ENCODE results near the gene SEPTIN5. TPM values are rescaled to one million over a fixed set of nuclear protein-coding genes. Genes with fewer than 3 reads are reported as not detected.

SEPTIN5 gene
- total and polyA plus RNA-seq, 9 of the 15 experiments (the other 6 are each of a cell fraction or from before 2014, with no cell fraction given): 0.03 to 195 (median 119) TPM

DNA sequence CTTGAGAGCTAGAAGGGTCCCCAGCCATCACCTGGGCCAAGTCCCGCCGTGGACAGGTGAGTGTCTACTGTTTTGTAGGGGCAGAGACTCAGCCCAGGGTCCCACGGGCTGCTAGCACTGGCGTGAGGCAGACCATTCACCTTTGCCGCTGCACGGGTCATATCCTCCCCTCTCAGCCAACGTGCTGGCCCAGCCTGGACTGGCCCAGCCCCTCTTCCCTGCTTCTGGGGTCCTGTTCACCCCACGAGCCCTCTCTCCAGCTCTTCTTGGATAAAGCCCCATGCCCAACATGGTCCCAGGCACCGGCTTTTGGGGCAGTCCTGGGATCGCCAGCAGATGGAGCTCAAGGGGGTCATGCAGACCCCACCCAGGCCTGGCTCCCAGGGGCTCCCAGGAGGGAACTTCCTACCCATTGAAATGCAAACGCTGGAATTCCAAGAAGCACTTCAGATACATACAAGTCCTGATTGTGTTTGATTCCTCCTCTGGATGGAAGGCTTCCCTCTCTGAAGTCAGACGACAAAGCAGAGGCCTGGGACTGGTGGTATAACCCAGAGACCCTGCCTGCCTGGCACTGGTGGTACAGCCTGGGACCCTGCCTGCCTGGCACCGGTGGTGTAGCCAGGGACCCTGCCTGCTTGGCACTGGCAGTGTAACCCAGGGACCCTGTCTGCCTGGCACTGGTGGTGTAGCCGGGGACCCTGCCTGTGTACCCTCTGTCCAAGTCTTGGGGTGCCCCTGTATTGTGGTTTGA lies 8.9 kb upstream of the SEPTIN5 start (continued):
- TF ChIP-seq, protein P1, sequence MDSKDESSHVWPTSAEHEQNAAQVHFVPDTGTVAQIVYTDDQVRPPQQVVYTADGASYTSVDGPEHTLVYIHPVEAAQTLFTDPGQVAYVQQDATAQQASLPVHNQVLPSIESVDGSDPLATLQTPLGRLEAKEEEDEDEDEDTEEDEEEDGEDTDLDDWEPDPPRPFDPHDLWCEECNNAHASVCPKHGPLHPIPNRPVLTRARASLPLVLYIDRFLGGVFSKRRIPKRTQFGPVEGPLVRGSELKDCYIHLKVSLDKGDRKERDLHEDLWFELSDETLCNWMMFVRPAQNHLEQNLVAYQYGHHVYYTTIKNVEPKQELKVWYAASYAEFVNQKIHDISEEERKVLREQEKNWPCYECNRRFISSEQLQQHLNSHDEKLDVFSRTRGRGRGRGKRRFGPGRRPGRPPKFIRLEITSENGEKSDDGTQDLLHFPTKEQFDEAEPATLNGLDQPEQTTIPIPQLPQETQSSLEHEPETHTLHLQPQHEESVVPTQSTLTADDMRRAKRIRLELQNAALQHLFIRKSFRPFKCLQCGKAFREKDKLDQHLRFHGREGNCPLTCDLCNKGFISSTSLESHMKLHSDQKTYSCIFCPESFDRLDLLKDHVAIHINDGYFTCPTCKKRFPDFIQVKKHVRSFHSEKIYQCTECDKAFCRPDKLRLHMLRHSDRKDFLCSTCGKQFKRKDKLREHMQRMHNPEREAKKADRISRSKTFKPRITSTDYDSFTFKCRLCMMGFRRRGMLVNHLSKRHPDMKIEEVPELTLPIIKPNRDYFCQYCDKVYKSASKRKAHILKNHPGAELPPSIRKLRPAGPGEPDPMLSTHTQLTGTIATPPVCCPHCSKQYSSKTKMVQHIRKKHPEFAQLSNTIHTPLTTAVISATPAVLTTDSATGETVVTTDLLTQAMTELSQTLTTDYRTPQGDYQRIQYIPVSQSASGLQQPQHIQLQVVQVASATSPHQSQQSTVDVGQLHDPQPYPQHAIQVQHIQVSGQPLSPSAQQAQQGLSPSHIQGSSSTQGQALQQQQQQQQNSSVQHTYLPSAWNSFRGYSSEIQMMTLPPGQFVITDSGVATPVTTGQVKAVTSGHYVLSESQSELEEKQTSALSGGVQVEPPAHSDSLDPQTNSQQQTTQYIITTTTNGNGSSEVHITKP (IDR thresholded peaks at IDR 0.05; ENCODE audit: partially characterized antibody): peak; percentile 30
- no peak for TF ChIP-seq EZH2 (IDR thresholded peaks at IDR 0.05; ENCODE audit: borderline replicate concordance, low read depth, low read length)
- TF ChIP-seq RFX5 (IDR thresholded peaks at IDR 0.05; ENCODE audit: low read depth, low read length): no peak
- no peak for TF ChIP-seq PML (IDR thresholded peaks at IDR 0.05; ENCODE audit: low read length)
- TF ChIP-seq KLF16 (IDR thresholded peaks at IDR 0.05): no peak
- TF ChIP-seq, protein P2, sequence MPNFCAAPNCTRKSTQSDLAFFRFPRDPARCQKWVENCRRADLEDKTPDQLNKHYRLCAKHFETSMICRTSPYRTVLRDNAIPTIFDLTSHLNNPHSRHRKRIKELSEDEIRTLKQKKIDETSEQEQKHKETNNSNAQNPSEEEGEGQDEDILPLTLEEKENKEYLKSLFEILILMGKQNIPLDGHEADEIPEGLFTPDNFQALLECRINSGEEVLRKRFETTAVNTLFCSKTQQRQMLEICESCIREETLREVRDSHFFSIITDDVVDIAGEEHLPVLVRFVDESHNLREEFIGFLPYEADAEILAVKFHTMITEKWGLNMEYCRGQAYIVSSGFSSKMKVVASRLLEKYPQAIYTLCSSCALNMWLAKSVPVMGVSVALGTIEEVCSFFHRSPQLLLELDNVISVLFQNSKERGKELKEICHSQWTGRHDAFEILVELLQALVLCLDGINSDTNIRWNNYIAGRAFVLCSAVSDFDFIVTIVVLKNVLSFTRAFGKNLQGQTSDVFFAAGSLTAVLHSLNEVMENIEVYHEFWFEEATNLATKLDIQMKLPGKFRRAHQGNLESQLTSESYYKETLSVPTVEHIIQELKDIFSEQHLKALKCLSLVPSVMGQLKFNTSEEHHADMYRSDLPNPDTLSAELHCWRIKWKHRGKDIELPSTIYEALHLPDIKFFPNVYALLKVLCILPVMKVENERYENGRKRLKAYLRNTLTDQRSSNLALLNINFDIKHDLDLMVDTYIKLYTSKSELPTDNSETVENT (CRISPR knock-in tag; IDR thresholded peaks at IDR 0.05): peak; percentile 61; the same call in 1 of the 2 replicates
- TF ChIP-seq, protein P3, sequence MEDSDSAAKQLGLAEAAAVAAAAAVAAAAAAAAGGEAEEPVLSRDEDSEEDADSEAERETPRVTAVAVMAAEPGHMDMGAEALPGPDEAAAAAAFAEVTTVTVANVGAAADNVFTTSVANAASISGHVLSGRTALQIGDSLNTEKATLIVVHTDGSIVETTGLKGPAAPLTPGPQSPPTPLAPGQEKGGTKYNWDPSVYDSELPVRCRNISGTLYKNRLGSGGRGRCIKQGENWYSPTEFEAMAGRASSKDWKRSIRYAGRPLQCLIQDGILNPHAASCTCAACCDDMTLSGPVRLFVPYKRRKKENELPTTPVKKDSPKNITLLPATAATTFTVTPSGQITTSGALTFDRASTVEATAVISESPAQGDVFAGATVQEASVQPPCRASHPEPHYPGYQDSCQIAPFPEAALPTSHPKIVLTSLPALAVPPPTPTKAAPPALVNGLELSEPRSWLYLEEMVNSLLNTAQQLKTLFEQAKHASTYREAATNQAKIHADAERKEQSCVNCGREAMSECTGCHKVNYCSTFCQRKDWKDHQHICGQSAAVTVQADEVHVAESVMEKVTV (CRISPR knock-in tag; IDR thresholded peaks at IDR 0.05): no peak
- 0 out of 2 replicates have a peak, but pooled peaks have one; percentile 47 for TF ChIP-seq HNRNPUL1 (IDR thresholded peaks at IDR 0.05; ENCODE audit: low read length)
- no peak for TF ChIP-seq E2F5 (CRISPR knock-in tag; IDR thresholded peaks at IDR 0.05)
- no peak for TF ChIP-seq MYBL2 (IDR thresholded peaks at IDR 0.05; ENCODE audit: low read depth)
- TF ChIP-seq MYBL2 (CRISPR knock-in tag; IDR thresholded peaks at IDR 0.05; ENCODE audit: borderline replicate concordance): no peak
- TF ChIP-seq, protein P4, sequence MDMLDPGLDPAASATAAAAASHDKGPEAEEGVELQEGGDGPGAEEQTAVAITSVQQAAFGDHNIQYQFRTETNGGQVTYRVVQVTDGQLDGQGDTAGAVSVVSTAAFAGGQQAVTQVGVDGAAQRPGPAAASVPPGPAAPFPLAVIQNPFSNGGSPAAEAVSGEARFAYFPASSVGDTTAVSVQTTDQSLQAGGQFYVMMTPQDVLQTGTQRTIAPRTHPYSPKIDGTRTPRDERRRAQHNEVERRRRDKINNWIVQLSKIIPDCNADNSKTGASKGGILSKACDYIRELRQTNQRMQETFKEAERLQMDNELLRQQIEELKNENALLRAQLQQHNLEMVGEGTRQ (CRISPR knock-in tag; IDR thresholded peaks at IDR 0.05): 0 out of 2 replicates have a peak, but pooled peaks have one; percentile 12
- TF ChIP-seq ZNF76 (CRISPR knock-in tag; IDR thresholded peaks at IDR 0.05; ENCODE audit: borderline replicate concordance): no peak
- TF ChIP-seq, protein P5, sequence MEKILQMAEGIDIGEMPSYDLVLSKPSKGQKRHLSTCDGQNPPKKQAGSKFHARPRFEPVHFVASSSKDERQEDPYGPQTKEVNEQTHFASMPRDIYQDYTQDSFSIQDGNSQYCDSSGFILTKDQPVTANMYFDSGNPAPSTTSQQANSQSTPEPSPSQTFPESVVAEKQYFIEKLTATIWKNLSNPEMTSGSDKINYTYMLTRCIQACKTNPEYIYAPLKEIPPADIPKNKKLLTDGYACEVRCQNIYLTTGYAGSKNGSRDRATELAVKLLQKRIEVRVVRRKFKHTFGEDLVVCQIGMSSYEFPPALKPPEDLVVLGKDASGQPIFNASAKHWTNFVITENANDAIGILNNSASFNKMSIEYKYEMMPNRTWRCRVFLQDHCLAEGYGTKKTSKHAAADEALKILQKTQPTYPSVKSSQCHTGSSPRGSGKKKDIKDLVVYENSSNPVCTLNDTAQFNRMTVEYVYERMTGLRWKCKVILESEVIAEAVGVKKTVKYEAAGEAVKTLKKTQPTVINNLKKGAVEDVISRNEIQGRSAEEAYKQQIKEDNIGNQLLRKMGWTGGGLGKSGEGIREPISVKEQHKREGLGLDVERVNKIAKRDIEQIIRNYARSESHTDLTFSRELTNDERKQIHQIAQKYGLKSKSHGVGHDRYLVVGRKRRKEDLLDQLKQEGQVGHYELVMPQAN (IDR thresholded peaks at IDR 0.05; ENCODE audit: borderline replicate concordance): no peak
- TF ChIP-seq L3MBTL2 (IDR thresholded peaks at IDR 0.05): no peak
